ENCODE data around the gene SRRM1.

DNA sequence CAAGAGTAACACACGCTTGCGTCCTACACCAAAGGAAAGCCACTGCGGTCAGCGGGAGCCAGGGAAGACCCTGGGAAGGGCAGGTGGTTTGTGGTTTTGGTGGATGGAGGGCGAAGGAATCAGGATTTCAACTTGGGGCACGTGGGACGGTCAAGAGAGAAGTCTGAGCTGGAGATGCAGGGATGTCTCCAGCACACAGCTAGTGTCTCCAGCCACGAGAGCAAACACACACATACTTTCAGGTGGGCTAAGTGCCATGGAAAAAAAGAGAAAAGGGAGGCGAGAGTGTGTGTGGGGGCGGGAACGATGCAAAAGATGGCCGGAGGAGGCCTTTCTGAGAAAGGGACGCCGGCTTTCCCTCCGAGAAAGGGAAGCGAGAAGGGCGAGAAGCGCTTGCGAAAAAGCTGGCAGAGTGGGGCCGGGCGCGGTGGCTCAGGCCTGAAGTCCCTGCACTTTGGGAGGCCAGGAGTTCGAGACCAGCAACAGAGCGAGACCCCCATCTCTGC is 1.4 kb upstream of the SRRM1 start:
- TF ChIP-seq, protein P1, sequence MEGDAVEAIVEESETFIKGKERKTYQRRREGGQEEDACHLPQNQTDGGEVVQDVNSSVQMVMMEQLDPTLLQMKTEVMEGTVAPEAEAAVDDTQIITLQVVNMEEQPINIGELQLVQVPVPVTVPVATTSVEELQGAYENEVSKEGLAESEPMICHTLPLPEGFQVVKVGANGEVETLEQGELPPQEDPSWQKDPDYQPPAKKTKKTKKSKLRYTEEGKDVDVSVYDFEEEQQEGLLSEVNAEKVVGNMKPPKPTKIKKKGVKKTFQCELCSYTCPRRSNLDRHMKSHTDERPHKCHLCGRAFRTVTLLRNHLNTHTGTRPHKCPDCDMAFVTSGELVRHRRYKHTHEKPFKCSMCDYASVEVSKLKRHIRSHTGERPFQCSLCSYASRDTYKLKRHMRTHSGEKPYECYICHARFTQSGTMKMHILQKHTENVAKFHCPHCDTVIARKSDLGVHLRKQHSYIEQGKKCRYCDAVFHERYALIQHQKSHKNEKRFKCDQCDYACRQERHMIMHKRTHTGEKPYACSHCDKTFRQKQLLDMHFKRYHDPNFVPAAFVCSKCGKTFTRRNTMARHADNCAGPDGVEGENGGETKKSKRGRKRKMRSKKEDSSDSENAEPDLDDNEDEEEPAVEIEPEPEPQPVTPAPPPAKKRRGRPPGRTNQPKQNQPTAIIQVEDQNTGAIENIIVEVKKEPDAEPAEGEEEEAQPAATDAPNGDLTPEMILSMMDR (IDR thresholded peaks at IDR 0.05), result peak in 2 of 4 experiments; percentile 23 to 29
- TF ChIP-seq POLR2A (IDR thresholded peaks at IDR 0.05) (no peak), POLR2AphosphoS5 (IDR thresholded peaks at IDR 0.05) (peak in 1 of 4 donors; percentile 4), EP300 (IDR thresholded peaks at IDR 0.05) (no peak)

Measured in sigmoid colon (tissue), 4 donors.